H1 (cell line): Measurements from ENCODE around the gene ARMC12. TPM values are rescaled to one million over a fixed set of nuclear protein-coding genes. Genes with fewer than 3 reads are reported as not detected.

Experiments
- CHD7 ChIP-seq: fragments of 300-600 bp; sonication (generic); IDR thresholded peaks from 2 replicates; pipeline ENCODE4 v1.7.1; 2012; ENCODE audit warnings: low read length, moderate library complexity, mild to moderate bottlenecking, inconsistent platforms; ENCODE audit not compliant: insufficient replicate concordance
- EGR1 ChIP-seq: IDR thresholded peaks from 2 replicates; pipeline ENCODE4 v1.6.1; 2011; ENCODE audit warnings: low read depth, low read length, borderline replicate concordance
- GABPA ChIP-seq: IDR thresholded peaks from 2 replicates; pipeline ENCODE4 v1.6.1; 2011; ENCODE audit warnings: mild to moderate bottlenecking, low read length, moderate library complexity, borderline replicate concordance; ENCODE audit not compliant: insufficient read depth
- HDAC2 ChIP-seq, 2 experiments: fragments of 300-600 bp in 1 of 2; sonication (generic) in 1 of 2; IDR thresholded peaks; 2 replicates each; pipeline ENCODE4 v1.6.1; 2011 to 2012; ENCODE audit warnings: low read depth in 2 of 2, low read length in 2 of 2, mild to moderate bottlenecking in 2 of 2, moderate library complexity in 2 of 2, borderline replicate concordance in 1 of 2, inconsistent platforms in 1 of 2
- JUND ChIP-seq: IDR thresholded peaks from 2 replicates; pipeline ENCODE4 v1.6.1; 2011; ENCODE audit warnings: mild to moderate bottlenecking, improper control_type of control experiment, low read length
- NRF1 ChIP-seq: IDR thresholded peaks from 2 replicates; pipeline ENCODE4 v1.6.1; 2011; ENCODE audit warnings: mild to moderate bottlenecking, low read depth, low read length, improper control_type of control experiment
- TAF7 ChIP-seq: optimal IDR thresholded peaks from 2 replicates; pipeline ENCODE3; 2011; ENCODE audit warnings: low read depth, mild to moderate bottlenecking, inconsistent platforms, low read length, moderate library complexity, borderline replicate concordance
- polyA plus RNA-seq, 7 experiments: library from polyadenylated mRNA; depleted of rRNA in 3 of 7; stranded (reverse) in 5 of 7; unstranded in 2 of 7; fragments of >200 nt in 5 of 7; fragments of 200-250 nt in 2 of 7; gene quantifications; 1 replicate in 5 of 7; 2 replicates in 1 of 7; 4 replicates in 1 of 7; pipeline versions ENCODE4 v1.2.1 to v1.2.3, GENCODE V29; 2011 to 2013; ENCODE audit warnings: missing spikeins in 2 of 7, mixed read lengths in 2 of 7
- total RNA-seq: library from RNA; stranded (reverse); fragmentation: NEBNext Ultra II Directional; extraction: Animal tissue kit (Norgen Biotek cat#: 25700); gene quantifications from 2 replicates; pipeline ENCODE4 v1.2.1, GENCODE V29; 2021
- TF ChIP-seq, protein P1 (sequence below): IDR thresholded peaks from 2 replicates; pipeline ENCODE4 v1.6.1; 2011; ENCODE audit warnings: low read depth, mild to moderate bottlenecking, low read length; ENCODE audit not compliant: insufficient read depth

The ARMC12 gene
- total and polyA plus RNA-seq, 2 of the 8 experiments (the other 6 are each of a cell fraction or from before 2014, with no cell fraction given) = 0.86 to 3.7 TPM

- no peak for TF ChIP-seq CHD7
- TF ChIP-seq, protein P1, sequence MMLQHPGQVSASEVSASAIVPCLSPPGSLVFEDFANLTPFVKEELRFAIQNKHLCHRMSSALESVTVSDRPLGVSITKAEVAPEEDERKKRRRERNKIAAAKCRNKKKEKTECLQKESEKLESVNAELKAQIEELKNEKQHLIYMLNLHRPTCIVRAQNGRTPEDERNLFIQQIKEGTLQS = no peak
- no peak for TF ChIP-seq TAF7
- TF ChIP-seq GABPA = no peak
- TF ChIP-seq EGR1 = no peak
- no peak for TF ChIP-seq NRF1
- no peak for TF ChIP-seq JUND
- no peak for TF ChIP-seq HDAC2 (IDR thresholded peaks at IDR 0.05; ENCODE audit: borderline replicate concordance in 1 of 2, low read depth in 2 of 2, low read length in 2 of 2)
Measured at GRCh38 chr6:35771343-35771627, 34.5 kb downstream of the ARMC12 start (continued).
